Neuron (in vitro differentiated cells): ENCODE results near the gene LYPD6.
"Not testable (repeated sequence)": the region's sequence is repeated elsewhere in the genome, so short reads cannot be mapped to it uniquely, and the experiment has no call there.

Experiments
- H2AFZ ChIP-seq: one replicate; pipeline ENCODE4 v1.6.1; 2013; ENCODE audit warnings: low read depth, mild to moderate bottlenecking, inconsistent platforms, low read length, moderate library complexity
- H3K27me3 ChIP-seq: one replicate; pipeline ENCODE4 v1.6.1; 2013; ENCODE audit warnings: low read length; ENCODE audit not compliant: insufficient read depth
- H3K36me3 ChIP-seq: one replicate; pipeline ENCODE4 v1.6.1; 2013; ENCODE audit warnings: low read length; ENCODE audit not compliant: insufficient read depth
- H3K4me1 ChIP-seq: one replicate; pipeline ENCODE4 v1.6.1; 2013; ENCODE audit warnings: low read length; ENCODE audit not compliant: insufficient read depth
- H3K4me3 ChIP-seq: 2 replicates; pipeline ENCODE4 v1.5.1; 2013; ENCODE audit warnings: mild to moderate bottlenecking, low read length, moderate library complexity
- H3K9me3 ChIP-seq: one replicate; pipeline ENCODE4 v1.6.1; 2013; ENCODE audit warnings: low read length

Gene LYPD6, protein sequence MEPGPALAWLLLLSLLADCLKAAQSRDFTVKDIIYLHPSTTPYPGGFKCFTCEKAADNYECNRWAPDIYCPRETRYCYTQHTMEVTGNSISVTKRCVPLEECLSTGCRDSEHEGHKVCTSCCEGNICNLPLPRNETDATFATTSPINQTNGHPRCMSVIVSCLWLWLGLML

DNA sequence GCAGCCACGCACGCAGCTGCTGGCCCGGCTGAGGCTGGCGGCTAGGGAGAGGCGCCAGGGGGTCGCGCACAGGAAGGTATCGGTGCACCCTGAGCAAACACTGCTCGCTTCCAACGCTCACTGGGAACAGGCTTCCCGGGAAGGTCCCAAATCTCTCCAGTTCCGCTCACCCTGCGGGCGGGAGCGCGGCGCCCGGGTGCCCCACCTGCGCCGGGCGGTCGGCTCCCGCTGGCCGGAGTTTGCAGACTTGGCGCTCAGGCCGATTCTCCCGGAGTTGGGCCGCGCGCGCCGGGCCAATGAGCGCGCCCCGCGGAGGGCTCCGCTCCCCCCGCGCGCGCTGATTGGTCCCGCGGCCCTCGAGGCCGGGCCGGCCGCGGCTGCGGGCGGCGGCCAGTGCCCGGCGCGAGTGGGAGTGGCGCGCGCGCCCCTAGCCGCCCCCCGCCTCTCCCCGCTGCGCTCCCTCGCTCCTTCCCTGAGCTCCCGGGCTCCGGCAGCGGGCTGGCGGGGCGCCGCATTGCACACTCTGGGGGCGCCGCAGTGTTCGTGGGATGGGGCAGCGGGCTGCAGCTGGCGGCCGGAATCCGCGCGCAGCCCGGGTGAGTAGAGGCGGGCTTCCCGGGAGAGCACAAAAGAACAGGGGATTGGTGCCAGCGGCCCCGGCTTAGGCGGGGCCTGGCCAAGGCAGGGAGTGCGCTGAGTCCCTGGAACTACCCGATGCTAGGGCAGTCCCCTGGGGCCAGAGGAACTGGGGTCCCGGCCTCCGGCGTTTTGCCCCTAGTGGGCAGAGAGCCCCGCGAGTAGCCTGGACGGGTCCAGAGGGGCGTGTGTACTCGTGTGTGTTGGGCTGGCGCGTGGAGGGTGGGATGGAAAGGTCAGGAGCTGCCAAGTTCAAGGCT lies at the start of gene LYPD6:
LYPD6 (plus strand) TSS at position 461 of the 896 bp plus-strand sequence. CDS start 107,122 bp downstream, outside the sequence.
- H3K27me3 ChIP-seq: no peaks in the 10 kb centered on the region
- no peaks in the 10 kb centered on the region for H3K9me3 ChIP-seq
- peak within 1 kb of the TSS; percentile 57 for H3K4me3 ChIP-seq
- no peaks in the 10 kb centered on the region for H3K36me3 ChIP-seq
- H2AFZ ChIP-seq: peak within 1 kb of the TSS; percentile 86
- peaks cover 9% of the 10 kb centered on the region for H3K4me1 ChIP-seq

DNA sequence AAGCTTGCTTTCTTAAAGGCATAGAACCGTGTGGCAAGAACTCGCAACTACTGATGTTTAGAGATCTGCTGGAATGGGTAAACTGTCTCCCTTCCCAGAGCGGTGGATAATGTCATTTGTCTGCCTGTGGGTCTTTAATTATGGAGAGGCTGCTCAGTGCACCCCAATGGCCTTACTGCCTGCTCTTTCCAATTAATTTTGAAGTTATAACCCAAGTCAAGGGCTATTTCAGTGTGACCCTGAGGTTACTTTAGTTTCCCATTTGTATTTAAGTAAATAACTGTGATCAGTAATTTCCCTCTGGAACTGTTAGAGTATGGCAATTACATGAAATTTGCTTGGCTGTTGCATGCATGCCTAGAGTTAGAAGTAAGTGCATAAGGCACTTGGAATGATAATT lies 48.9 kb upstream of the LYPD6 start:
- Histone ChIP-seq H3K4me1 (no peaks in the 10 kb centered on the region), H3K4me3 (no peak overlapping the region), H3K36me3 (no peaks in the 10 kb centered on the region), H2AFZ (no peak overlapping the region), H3K27me3 (no peaks in the 10 kb centered on the region), H3K9me3 (no peaks in the 10 kb centered on the region)

DNA sequence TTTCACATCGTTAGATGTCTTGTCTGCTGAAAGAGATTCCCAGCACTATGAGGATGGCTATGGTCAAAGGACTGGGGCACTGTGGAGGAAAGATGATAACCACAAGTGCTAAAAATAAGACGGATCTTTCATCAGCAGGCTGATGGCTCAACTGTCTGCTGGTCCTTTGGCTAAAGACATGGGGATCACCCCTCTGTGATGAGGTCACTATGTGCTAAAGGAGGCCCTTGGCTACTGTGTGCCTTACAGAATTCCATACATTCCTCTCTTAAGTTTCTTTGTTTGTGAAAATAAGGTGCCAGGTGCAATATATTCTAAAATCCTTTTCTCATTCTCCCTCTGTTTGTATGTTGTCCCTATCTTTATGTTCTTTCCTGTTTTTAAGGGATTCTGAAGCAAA lies 39.7 kb upstream of the LYPD6 start:
- H3K27me3 ChIP-seq: peaks cover 9% of the 10 kb centered on the region
- H3K9me3 ChIP-seq: no peaks in the 10 kb centered on the region
- H2AFZ ChIP-seq: no peak overlapping the region
- H3K36me3 ChIP-seq: no peaks in the 10 kb centered on the region
- H3K4me3 ChIP-seq: no peak overlapping the region
- H3K4me1 ChIP-seq: no peaks in the 10 kb centered on the region

DNA sequence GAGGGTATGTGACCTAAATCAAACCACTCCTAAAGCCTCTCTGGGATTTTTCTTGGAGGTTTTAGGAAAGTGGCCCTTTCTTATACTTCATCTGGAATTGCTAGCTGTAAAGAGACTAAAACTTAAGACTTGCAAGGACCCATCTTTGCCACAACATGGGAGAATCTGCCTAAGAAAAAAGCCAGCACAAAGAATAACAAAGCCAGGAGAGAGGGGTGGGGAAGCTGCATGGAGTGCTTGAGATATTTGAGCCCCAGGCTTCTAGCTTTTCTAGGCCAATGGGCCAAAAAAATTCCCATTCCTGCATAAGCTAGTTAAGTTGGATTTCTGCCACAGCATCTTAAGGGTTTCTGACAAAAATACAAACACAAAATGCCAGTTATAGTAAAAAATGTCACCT lies 38.5 kb upstream of the LYPD6 start:
- Histone ChIP-seq H2AFZ (no peak overlapping the region), H3K4me1 (no peaks in the 10 kb centered on the region), H3K9me3 (no peaks in the 10 kb centered on the region), H3K36me3 (no peaks in the 10 kb centered on the region), H3K4me3 (no peak overlapping the region), H3K27me3 (peaks cover 11% of the 10 kb centered on the region)

DNA sequence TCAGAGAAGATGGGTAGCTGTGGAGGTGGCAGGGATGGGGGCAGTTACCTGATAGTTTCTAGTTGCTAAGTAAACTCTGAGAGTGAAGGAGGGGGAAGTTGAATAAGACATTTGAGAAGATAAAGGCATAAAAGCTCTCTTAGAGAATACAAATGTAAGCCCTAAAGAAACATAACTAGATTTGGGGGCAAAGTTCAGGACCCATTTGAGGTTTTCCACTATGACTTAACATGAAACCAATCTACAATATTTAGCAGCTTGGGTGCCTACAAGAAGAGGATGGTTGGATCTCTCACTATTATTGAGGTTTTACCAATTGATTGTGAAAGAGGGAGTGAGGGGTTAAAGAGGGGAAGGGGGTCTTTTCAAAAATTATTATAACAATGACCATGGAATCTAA lies 34.4 kb upstream of the LYPD6 start:
- H3K36me3 ChIP-seq: no peaks in the 10 kb centered on the region
- H2AFZ ChIP-seq: no peak overlapping the region
- H3K4me1 ChIP-seq: no peaks in the 10 kb centered on the region
- no peaks in the 10 kb centered on the region for H3K9me3 ChIP-seq
- peaks cover 8% of the 10 kb centered on the region for H3K27me3 ChIP-seq
- H3K4me3 ChIP-seq: no peak overlapping the region

DNA sequence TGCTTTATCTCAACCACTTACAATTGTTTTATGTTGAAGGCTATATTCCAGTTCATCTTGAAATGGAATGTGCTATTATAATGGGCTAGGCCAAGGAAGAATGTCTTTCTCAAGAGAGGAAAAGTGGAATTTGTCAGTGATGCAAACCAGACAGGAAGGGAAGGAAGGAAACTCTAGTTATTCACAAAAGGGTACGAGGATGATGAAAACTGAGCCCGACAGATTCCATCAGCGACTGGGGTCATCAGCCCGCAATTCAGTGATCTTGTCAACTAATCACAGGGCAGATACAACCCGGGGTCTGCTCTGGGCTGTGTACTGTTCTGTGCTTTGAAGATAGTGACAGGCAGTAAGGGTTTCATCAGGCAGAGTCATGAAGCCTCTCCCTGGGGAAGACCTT lies 23.4 kb upstream of the LYPD6 start:
- H3K36me3 ChIP-seq: no peaks in the 10 kb centered on the region

DNA sequence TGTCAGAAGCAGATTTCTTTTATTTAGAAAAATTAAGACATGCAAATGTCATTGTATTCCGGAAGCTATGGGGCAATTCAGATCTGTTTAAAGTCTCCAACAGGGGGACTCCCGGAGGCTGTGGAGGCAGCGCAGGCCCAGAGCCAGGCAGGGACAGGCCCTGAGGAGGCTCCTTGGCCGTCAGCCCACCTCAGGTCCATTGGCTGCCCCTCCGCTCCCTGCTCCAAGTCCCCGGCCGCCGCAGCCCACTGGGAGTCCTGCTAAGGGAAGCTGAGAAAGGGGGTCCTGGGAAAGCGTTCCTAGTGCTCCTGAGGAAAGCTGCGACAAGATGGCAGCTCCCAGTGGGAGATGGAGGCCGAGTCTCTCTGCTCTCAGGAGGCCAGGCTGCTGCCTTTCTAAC lies 20.0 kb upstream of the LYPD6 start:
- H3K27me3 ChIP-seq: no peaks in the 10 kb centered on the region
- H3K4me1 ChIP-seq: peaks cover 10% of the 10 kb centered on the region
- H2AFZ ChIP-seq: no peak overlapping the region
- no peak overlapping the region for H3K4me3 ChIP-seq
- no peaks in the 10 kb centered on the region for H3K9me3 ChIP-seq
- H3K36me3 ChIP-seq: no peaks in the 10 kb centered on the region

More for the DNA sequence above, 23.4 kb upstream of the LYPD6 start:
- Histone ChIP-seq H2AFZ (no peak overlapping the region), H3K4me1 (no peaks in the 10 kb centered on the region), H3K4me3 (no peak overlapping the region), H3K9me3 (no peaks in the 10 kb centered on the region), H3K27me3 (peaks cover 4% of the 10 kb centered on the region)

DNA sequence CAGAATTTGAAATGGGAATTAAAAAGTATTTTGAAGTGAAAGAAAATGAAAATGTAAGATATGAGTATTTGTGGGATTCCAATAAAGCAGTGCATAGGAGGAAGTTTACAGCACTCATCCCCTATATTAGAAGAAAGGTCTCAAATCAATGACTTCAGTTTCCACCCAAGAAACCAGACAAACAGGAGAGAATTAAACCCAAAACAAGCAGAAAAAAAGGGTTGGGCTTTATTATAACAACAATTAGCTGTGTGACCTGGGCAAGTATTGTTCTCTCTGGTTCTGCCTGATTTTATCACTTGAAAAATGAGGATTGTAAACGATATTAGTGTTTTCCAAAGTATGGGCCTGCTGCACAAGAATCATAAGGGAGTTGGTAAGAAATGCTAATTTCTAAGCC lies 18.3 kb upstream of the LYPD6 start:
- H3K36me3 ChIP-seq: no peaks in the 10 kb centered on the region
- H3K9me3 ChIP-seq: no peaks in the 10 kb centered on the region
- peaks cover 11% of the 10 kb centered on the region for H3K4me1 ChIP-seq
- no peak overlapping the region for H2AFZ ChIP-seq
- H3K4me3 ChIP-seq: no peak overlapping the region
- no peaks in the 10 kb centered on the region for H3K27me3 ChIP-seq

DNA sequence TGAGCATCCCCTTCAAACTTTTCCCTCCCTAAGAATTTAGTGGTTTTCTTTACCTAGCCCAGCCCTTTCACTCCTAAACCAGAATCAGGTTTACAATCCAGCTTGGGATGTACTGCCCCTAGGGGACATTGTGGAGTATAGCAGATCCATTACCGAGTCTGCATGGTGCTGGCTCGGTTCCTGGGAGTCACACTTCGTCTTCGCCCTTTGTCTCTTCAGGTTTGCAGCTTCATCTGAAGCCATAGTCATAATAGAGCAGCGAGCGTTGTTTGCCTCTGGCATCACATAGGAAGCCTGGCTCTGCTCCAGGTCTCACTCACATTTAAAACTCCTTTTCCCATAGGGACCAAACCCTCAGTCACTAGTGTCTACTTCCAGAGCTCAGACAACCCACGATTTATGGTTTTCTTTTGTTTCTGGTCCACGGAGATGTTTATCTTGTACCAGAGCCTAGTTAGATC lies 16.8 kb upstream of the LYPD6 start:
- H3K27me3 ChIP-seq: no peaks in the 10 kb centered on the region
- no peaks in the 10 kb centered on the region for H3K9me3 ChIP-seq
- H3K36me3 ChIP-seq: no peaks in the 10 kb centered on the region
- no peak overlapping the region for H2AFZ ChIP-seq
- peaks cover 11% of the 10 kb centered on the region for H3K4me1 ChIP-seq
- H3K4me3 ChIP-seq: no peak overlapping the region

DNA sequence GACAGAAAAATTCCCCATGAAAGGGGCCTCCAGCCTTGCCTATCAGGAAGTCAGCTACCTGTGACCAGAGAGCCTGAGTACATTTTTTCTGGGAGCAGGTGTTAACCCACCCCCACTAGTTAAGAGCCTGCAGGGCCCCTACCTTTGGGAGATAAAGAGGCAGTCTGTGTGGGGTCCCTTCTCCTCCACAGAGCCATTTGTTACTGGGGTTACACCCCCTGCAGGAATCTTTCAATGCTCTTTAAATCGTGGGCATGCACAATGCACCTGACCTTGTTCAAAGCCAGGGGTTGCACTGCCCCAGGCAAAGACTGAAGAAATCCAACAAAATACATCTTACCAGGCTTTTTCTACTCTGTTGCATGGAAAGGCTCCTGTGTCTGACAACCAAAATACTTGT lies 15.7 kb upstream of the LYPD6 start:
- no peak overlapping the region for H2AFZ ChIP-seq
- H3K4me3 ChIP-seq: no peak overlapping the region
- H3K9me3 ChIP-seq: no peaks in the 10 kb centered on the region
- H3K4me1 ChIP-seq: peaks cover 11% of the 10 kb centered on the region
- no peaks in the 10 kb centered on the region for H3K27me3 ChIP-seq
- H3K36me3 ChIP-seq: no peaks in the 10 kb centered on the region

DNA sequence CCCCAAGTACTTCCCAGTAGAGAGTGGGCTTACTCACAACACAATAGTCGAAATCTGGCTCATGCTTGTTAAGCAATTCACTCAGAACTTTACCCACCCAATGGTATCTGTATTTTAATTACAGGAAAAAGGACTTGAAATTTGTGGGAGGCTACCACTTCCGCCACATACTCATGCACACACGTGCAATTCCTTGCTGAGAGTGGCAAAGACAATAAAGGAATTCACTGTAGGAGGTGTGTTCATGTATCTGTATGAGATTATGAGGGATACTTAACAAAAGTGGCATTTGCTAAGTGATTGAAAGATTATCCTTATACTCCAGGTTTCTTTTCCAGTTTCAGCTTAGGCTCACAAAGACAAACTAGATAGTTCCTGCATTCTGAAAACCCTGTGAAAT lies 14.9 kb upstream of the LYPD6 start:
- no peak overlapping the region for H2AFZ ChIP-seq
- H3K9me3 ChIP-seq: no peaks in the 10 kb centered on the region
- H3K27me3 ChIP-seq: no peaks in the 10 kb centered on the region
- peaks cover 11% of the 10 kb centered on the region for H3K4me1 ChIP-seq
- no peaks in the 10 kb centered on the region for H3K36me3 ChIP-seq
- no peak overlapping the region for H3K4me3 ChIP-seq

DNA sequence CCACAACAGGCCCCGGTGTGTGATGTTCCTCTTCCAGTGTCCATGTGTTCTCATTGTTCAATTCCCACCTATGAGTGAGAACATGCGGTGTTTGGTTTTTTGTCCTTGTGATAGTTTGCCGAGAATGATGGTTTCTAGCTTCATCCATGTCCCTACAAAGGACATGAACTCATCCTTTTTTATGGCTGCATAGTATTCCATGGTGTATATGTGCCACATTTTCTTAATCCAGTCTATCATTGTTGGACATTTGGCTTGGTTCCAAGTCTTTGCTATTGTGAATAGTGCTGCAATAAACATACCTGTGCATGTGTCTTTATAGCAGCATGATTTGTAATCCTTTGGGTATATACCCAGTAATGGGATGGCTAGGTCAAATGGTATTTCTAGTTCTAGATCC lies 11.8 kb upstream of the LYPD6 start:
- H3K9me3 ChIP-seq, H3K36me3 ChIP-seq, H3K27me3 ChIP-seq, H3K4me3 ChIP-seq, H2AFZ ChIP-seq: not testable (repeated sequence)
- H3K4me1 ChIP-seq: peaks cover 11% of the 10 kb centered on the region

DNA sequence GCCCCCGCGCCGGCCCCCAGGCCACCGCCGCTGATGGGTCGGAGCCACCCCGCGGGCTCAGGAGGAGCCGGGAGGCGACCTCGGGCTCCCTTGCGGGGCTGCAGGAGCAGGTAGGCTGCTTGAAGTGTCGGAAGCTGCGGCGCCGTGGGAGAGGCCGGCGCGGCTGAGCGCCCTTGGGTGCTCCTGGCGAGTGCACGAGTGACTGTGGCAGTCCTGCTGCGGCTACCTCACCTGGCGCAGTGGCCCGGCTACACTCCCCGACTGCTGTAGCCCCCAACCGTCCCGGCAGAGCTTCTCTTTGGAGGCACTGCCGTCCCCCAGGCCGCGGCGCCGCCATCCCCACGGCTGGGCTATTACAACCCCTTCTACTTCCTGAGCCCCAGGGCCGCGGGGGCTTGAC lies 10.0 kb upstream of the LYPD6 start:
- Histone ChIP-seq H2AFZ (no peak overlapping the region), H3K4me1 (peaks cover 1% of the 10 kb centered on the region), H3K36me3 (no peaks in the 10 kb centered on the region), H3K9me3 (no peaks in the 10 kb centered on the region), H3K4me3 (no peak overlapping the region), H3K27me3 (no peaks in the 10 kb centered on the region)
